Stimulated activated naive B cell treated with anti-CD40 and anti-IgM and Interleukin-4, amounts not matched to agents 10 μg/mL and 1 μg/mL and 100 μg/mL, for 72 hours (primary cell): ENCODE data around the gene DNAH17.

Source experiments
- ATAC-seq, 2 donors: fragments of 150-1000 bp; cut with Tn5 transposase; replicated peaks; 2 replicates each; pipeline ENCODE4 v1.10.0; 2021; ENCODE audit warnings: moderate library complexity in 1 of 2
- DNase-seq: peaks from one replicate; pipeline ENCODE4 v3.0.0; 2021
- H3K27ac Mint-ChIP-seq: one replicate; pipeline ENCODE4 v1.8.0; 2022; ENCODE audit warnings: mild to moderate bottlenecking, mixed read lengths
- H3K27me3 Mint-ChIP-seq, 2 donors: one replicate each; pipeline ENCODE4 v1.8.0; 2022; ENCODE audit warnings: mixed read lengths in 2 of 2
- H3K36me3 Mint-ChIP-seq, 2 donors: one replicate each; pipeline ENCODE4 v1.8.0; 2022; ENCODE audit warnings: mixed read lengths in 2 of 2, mild to moderate bottlenecking in 1 of 2
- H3K4me1 Mint-ChIP-seq, 2 donors: one replicate each; pipeline ENCODE4 v1.8.0; 2022; ENCODE audit warnings: mixed read lengths in 2 of 2, mild to moderate bottlenecking in 1 of 2
- H3K4me3 Mint-ChIP-seq, 2 donors: one replicate each; pipeline ENCODE4 v1.8.0; 2022; ENCODE audit warnings: mild to moderate bottlenecking in 2 of 2, mixed read lengths in 2 of 2, moderate library complexity in 1 of 2
- H3K9me3 Mint-ChIP-seq, 2 donors: one replicate each; pipeline ENCODE4 v1.8.0; 2022; ENCODE audit warnings: mixed read lengths in 2 of 2, mild to moderate bottlenecking in 1 of 2

Gene DNAH17

DNA sequence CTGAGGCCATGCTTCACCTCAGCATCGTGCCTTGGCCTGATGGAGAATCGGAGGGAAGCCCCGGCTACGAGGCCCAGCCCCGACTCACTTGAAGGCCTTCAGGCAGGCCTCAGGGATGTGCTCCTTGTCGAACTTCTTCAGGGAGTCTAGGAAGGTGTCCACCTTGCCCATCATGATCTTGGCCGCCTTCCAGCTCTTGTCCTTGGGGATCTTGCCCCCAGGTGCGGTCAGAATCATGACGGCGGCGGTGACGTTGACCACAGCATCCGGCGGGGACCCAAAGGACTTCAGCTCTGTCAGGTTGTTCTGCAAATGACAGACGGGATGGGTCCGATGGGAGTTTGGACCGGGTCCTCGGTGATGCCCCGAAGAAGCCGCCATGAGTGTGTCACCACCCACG is 117.5 kb downstream of the DNAH17 start:
- Mint-ChIP-seq H3K27me3 (peaks cover 0 to 5% of the 10 kb centered on the region in 2 donors), H3K4me1 (no peaks in the 10 kb centered on the region), H3K36me3 (no peaks in the 10 kb centered on the region), H3K27ac (no peak overlapping the region), H3K4me3 (no peak overlapping the region), H3K9me3 (no peaks in the 10 kb centered on the region)
- DNase-seq: no peak
- ATAC-seq: no peak

DNA sequence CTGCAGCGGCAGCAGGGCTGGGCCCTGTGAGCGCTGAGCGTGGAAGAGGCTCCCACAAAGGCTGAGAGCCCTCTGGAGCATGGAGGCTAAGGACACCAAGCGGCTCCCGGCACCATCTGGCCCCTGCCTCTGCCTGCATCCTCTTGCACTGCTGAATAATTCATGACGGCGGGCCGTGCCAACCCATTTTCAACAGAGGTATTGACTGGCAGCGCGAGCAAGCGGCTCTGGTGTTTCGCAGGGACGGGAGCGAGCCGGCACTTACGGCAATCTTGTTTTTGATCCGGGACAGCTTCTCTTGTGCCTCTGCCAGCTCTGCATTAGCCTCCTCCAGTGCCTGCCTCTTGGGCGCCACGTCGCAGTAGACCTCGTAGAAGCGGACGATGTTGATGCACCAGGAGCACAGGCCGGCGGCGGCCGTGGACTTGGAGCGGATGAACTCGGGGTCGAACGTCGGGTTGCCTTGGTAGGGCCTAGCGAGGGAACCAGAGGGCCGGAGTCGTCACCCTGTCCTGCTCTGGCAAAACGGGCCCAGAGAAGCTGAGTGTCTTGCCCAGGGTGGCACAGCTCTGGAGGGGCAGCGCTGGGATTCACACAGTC is 118.4 kb downstream of the DNAH17 start:
- DNase-seq (no peak), ATAC-seq (no peak)
- no peaks in the 10 kb centered on the region for H3K4me1 Mint-ChIP-seq
- H3K4me3 Mint-ChIP-seq: no peak overlapping the region
- H3K27ac Mint-ChIP-seq: no peak overlapping the region
- peaks cover 0 to 5% of the 10 kb centered on the region in 2 donors for H3K27me3 Mint-ChIP-seq
- no peaks in the 10 kb centered on the region for H3K36me3 Mint-ChIP-seq
- no peaks in the 10 kb centered on the region for H3K9me3 Mint-ChIP-seq

DNA sequence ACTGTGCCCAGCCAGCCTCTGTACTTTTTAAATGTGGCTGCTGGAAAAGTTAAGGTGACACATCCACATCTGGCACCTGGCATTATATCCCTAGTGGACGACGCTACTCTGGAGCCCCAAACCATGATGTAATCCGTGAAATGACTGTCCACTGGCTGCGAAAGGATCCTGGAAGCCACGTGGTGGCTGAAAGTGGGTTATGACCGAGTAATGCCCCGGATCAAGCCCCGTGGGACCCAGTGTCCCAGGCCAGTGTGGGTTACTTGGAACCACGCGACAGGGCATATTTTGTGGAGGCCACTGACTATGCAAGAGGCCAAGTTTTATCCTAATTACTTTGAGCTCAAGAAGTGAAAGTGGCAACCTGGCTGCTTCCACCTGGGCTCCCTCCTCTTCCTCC is 119.1 kb downstream of the DNAH17 start:
- DNase-seq (no peak), ATAC-seq (no peak)
- no peak overlapping the region for H3K4me3 Mint-ChIP-seq
- H3K27me3 Mint-ChIP-seq: peaks cover 0 to 5% of the 10 kb centered on the region in 2 donors
- no peak overlapping the region for H3K27ac Mint-ChIP-seq
- no peaks in the 10 kb centered on the region for H3K4me1 Mint-ChIP-seq
- no peaks in the 10 kb centered on the region for H3K9me3 Mint-ChIP-seq
- H3K36me3 Mint-ChIP-seq: no peaks in the 10 kb centered on the region

DNA sequence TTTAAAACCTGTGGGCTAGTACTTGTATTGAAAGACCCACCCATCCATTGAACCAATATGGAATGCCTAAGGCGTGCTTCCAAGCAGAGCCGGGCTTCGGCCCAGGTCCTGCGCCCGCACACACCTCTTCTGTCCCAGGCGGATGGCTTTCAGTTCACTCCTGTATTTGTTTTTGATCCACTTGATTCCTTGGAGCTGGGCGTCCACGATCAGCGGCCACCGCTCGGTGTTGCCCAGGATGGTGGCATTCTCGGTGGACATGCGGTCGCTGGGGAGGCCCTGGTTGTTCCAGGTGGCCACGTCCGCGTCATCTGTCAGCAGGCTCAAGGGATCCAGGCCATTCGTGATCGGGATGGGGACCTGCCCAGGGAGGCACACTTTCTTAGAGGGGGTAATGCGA is 122.8 kb downstream of the DNAH17 start:
- Mint-ChIP-seq H3K4me1 (peaks cover 11 to 12% of the 10 kb centered on the region in 2 donors), H3K36me3 (no peaks in the 10 kb centered on the region), H3K27ac (no peak overlapping the region), H3K4me3 (no peak overlapping the region), H3K27me3 (peaks cover 5% of the 10 kb centered on the region in 2 donors), H3K9me3 (no peaks in the 10 kb centered on the region)
- no peak for DNase-seq
- ATAC-seq: no peak

DNA sequence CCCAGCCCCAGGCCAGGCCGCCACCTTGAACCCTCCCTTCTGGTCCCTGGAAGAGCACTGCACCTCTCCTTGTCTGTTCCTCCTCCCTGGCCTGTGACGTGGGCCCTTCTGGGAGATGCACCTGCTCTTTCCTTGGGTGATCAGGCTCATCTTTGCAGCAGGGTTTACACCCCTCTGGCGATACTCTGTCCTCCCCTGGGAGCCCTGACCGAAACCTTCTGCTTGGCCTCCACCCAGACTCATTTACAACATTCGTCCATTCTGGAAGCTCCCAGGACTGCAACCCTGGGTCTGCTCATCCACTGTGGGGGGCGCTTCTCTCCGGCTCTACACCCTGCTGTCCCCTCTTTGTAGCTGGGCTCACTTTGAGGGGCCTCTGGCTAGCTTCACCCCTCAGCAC is 125.4 kb downstream of the DNAH17 start:
- DNase-seq (no peak), ATAC-seq (no peak)
- no peak overlapping the region for H3K27ac Mint-ChIP-seq
- H3K27me3 Mint-ChIP-seq: peaks cover 5% of the 10 kb centered on the region in 2 donors
- H3K4me1 Mint-ChIP-seq: peaks cover 11 to 12% of the 10 kb centered on the region in 2 donors
- H3K4me3 Mint-ChIP-seq: no peak overlapping the region
- H3K9me3 Mint-ChIP-seq: no peaks in the 10 kb centered on the region
- no peaks in the 10 kb centered on the region for H3K36me3 Mint-ChIP-seq

DNA sequence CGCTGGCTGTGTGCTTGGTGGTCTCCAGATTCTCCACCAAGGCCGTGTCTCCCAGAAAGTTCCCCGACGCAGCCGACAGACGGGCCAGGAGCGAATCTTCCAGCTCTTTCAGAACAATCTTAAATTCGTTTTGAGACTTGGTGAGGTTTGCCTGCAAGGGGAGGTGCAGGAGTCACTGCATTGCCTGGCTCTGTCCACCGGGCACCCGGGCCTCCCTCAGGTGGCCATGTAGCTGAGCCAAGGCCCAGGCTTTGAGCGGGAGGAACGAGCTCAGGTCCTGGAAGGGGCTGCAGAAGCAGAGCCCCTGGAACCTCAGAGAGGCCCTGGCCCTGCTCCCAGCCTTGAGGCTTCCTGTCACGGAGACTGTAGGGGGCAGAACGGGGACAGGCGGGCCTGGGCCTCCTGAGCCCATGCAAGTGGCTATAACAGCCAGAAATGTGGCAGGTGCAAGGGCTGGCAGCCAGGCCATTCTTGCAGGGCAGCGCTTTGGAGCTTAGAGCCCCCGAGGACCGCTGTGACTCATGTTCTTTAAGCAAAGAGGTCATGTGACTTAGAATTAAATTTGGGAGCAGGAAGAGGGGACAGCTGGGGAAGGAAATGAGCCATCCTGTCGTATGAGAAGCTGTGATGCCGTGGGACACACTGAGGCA is 126.4 kb downstream of the DNAH17 start:
- Mint-ChIP-seq H3K27me3 (peaks cover 0 to 5% of the 10 kb centered on the region in 2 donors), H3K9me3 (no peaks in the 10 kb centered on the region), H3K4me3 (no peak overlapping the region), H3K4me1 (peaks cover 11 to 12% of the 10 kb centered on the region in 2 donors), H3K27ac (peak overlapping the region; percentile 63), H3K36me3 (no peaks in the 10 kb centered on the region)
- ATAC-seq (no peak), DNase-seq (no peak)

DNA sequence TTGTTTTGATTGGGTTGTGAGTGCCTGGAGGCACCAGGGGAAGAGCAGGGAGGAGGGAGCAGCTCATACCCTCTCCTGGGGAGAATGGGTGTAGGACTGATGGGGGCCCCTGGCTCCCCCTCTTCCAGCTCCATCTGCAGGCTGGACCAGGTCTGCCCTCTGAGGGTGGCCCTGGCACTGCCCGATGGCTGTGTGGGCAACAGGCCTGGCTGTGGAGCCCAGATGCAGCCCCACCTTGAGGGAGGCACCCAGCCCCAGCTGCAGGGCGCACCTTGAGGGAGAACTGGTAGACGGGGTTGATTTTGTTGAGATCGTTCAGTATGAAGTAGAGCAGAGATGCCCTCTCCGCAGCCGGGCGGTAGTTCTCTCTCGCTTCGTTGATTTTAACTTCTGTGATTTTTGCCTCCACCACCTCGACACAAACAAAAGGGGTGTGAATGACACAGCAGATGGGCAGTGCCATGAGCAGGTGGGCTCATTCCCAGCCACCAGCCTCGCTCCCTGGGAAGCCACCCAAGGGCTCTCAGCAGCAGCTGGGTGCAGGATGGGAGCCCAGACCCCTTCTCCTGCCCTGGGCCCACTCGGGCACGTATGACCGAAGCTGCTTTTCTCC is 127.1 kb downstream of the DNAH17 start:
- Mint-ChIP-seq H3K36me3 (no peaks in the 10 kb centered on the region), H3K4me3 (no peak overlapping the region), H3K9me3 (no peaks in the 10 kb centered on the region), H3K4me1 (peaks cover 11 to 12% of the 10 kb centered on the region in 2 donors), H3K27ac (no peak overlapping the region), H3K27me3 (peaks cover 0 to 5% of the 10 kb centered on the region in 2 donors)
- DNase-seq: no peak
- ATAC-seq: no peak

DNA sequence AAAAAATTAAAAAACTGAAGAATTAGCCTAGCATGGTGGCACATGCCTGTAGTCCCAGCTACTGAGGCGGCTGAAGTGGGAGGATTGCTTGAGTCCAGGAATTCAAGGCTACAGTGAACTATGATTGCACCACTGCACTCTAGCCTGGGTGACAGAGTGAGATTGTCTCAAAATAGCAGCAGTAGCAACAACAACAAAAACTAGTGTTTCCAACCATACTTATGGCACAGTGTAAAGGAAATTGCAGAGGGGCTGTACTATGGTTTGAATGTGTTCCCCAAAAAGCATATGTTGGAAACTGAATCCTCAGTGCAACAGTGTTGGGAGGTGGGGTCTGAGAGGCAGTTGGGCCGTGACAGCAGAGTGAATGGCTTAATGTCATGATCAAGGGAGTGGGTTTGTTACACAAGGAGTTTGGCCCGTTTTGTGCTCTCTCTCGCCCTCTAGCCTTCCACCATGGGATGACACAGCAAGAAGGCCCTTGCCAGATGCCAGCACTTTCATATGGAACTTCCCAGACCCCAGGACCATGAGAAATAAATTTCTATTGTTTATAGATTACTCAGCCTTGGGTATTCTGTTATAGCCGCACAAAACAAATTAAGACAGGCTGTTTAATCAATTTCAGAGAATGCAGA is 128.7 kb downstream of the DNAH17 start:
- Mint-ChIP-seq H3K4me3 (no peak overlapping the region), H3K27ac (no peak overlapping the region), H3K4me1 (peaks cover 11 to 12% of the 10 kb centered on the region in 2 donors), H3K27me3 (peaks cover 0 to 5% of the 10 kb centered on the region in 2 donors), H3K9me3 (no peaks in the 10 kb centered on the region), H3K36me3 (no peaks in the 10 kb centered on the region)
- ATAC-seq: no peak
- DNase-seq: no peak

DNA sequence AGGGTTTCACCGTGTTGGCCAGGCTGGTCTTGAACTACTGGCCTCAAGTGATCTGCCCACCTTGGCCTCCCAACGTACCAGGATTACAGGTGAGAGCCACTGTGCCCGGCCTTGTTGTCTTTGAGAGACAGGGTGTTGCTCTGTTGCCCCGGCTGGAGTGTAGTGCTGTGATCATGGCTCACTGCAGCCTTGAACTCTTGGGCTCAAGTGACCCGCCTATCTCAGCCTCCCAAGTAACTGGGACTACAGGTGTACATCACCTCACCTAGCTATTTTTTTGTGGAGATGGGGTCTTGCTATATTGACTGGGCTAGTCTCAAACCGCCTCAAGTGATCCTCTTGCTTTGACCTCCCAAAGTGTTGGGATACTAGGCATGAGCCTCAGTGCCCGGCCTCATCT is 130.4 kb downstream of the DNAH17 start:
- no peak for DNase-seq
- H3K36me3 Mint-ChIP-seq: no peaks in the 10 kb centered on the region
- no peak for ATAC-seq
- H3K4me1 Mint-ChIP-seq: peaks cover 9 to 11% of the 10 kb centered on the region in 2 donors
- H3K27me3 Mint-ChIP-seq: peaks cover 0 to 4% of the 10 kb centered on the region in 2 donors
- no peak overlapping the region for H3K27ac Mint-ChIP-seq
- no peak overlapping the region for H3K4me3 Mint-ChIP-seq
- no peaks in the 10 kb centered on the region for H3K9me3 Mint-ChIP-seq

DNA sequence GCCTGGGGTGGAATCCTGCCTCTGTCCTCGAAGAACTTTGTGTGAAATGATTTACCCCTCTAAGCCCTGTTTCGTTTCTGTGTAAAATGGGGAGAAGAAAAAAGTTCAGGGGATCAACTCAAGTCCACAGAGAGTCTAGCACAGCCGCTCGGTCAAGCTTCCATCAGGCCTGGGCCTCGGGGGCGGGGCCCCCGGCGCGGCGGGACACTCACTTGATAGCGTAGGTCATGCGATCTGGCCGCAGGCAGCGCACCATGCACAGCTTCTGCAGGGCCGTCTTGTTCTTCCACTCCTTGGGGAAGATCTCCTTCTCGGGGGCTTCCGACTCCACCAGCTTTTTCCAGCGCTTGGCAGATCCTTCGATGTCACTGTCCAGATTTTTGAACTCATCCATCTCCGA is 132.8 kb downstream of the DNAH17 start:
- Mint-ChIP-seq H3K4me1 (no peaks in the 10 kb centered on the region), H3K27ac (no peak overlapping the region), H3K4me3 (no peak overlapping the region), H3K36me3 (no peaks in the 10 kb centered on the region), H3K9me3 (no peaks in the 10 kb centered on the region), H3K27me3 (no peaks in the 10 kb centered on the region)
- no peak for ATAC-seq
- DNase-seq: no peak

DNA sequence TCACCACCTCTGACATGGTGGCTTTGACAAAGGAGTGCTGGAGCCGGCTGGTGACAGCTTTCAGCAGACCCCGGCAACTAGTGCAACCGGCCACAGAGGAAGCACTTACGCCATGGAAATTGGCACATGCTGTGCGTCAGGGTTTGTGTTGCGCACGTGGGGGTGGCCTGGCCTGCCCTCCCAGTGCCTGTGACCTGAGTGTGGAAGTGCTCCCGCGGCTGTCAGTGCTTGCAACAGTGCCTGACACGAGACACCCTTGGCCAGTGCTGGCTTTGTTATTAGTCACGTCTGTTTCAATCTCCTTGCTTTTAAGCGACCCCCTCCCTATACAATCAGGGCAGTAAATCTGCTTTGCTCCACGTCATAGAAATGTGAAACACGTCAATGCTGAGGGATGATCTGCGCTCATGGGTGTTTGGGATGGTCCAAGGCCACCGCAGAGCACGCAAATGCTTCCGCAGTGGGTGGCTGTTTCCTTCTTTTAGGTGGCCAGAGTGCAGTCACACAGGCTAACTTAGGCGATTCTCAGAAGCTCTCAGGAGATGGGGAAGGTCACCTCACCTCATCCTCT is 134.5 kb downstream of the DNAH17 start:
- Mint-ChIP-seq H3K27me3 (peaks cover 0 to 3% of the 10 kb centered on the region in 2 donors), H3K36me3 (peaks cover 5 to 9% of the 10 kb centered on the region in 2 donors), H3K4me1 (peaks cover 0 to 2% of the 10 kb centered on the region in 2 donors), H3K4me3 (no peak overlapping the region), H3K9me3 (peaks cover 3 to 4% of the 10 kb centered on the region in 2 donors), H3K27ac (no peak overlapping the region)
- ATAC-seq (no peak), DNase-seq (no peak)

DNA sequence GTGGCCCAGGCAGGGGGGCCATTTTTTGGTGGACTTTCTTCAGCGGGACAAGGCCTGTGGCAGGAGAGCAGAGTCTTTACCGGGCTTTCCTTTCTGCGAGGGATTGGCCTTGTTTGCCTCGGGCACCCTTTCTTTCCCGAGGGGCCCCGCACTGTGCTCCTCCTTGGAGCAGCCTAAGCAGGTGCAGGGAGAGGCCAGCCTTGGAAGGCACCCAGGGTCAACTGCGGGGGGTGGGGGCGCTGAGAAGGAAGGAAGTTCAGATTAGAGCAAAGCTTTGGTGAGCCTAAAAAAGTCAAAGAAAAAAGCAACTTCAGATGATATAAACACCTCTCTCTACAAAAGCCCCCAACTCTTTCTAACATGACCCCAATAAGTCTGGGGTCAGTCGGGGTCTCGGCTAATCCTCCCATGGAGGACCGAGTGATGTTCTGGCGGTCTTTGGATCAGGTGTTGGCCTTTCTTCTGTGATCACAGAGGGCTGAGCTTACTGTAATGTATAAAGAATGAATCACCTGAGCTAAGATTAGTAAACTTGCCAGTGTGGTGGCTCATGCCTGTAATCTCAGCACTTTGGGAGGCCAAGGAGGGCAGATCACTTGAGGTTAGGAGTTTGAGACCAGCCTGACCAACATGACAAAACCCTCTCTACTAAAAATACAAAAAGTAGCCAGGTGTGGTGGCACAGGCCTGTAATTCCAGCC is 135.8 kb downstream of the DNAH17 start:
- no peak for ATAC-seq
- H3K4me3 Mint-ChIP-seq: no peak overlapping the region

DNA sequence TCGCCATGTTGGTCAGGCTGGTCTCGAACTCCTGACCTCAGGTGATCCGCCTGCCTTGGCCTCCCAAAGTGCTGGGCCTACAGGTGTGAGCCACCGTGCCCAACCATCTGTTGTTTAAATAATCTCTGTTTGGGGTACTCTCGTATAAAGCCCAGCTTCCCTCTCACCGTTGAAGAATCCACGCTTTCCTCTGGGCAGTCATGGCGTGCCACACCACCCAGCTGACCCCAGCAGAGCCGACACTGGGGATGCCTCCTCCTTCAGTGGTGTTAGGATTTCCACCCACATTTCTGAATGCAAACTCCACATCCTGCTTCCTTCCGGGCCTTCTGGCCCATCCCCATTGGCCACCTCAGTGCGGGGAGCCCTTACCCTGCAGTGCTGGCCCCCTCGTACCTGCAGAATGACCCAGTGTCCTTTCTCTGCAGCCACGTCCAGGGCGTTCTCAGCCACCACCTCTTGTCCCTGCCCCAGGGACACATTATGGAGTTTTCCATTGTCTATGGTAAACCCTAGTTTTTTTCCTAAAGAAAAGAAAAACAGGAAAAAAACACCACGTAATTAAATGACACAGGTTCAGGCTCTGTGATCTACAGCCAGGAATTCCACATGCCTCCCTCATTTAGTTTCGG is 138.4 kb downstream of the DNAH17 start:
- Mint-ChIP-seq H3K27ac (no peak overlapping the region), H3K36me3 (peaks cover 7 to 9% of the 10 kb centered on the region in 2 donors), H3K4me1 (peaks cover 2 to 11% of the 10 kb centered on the region in 2 donors), H3K27me3 (peaks cover 5 to 7% of the 10 kb centered on the region in 2 donors), H3K4me3 (no peak overlapping the region), H3K9me3 (peaks cover 3 to 4% of the 10 kb centered on the region in 2 donors)
- ATAC-seq (peak; percentile 10 to 29), DNase-seq (no peak)

More for the DNA sequence above, 135.8 kb downstream of the DNAH17 start:
- Mint-ChIP-seq H3K9me3 (peaks cover 3 to 4% of the 10 kb centered on the region in 2 donors), H3K27me3 (peaks cover 5 to 7% of the 10 kb centered on the region in 2 donors), H3K4me1 (peaks cover 2 to 5% of the 10 kb centered on the region in 2 donors), H3K27ac (no peak overlapping the region), H3K36me3 (peaks cover 5 to 9% of the 10 kb centered on the region in 2 donors)
- no peak for DNase-seq
